ENCODE results near the gene C2orf92. TPM values are rescaled to one million over a fixed set of nuclear protein-coding genes. Genes with fewer than 3 reads are reported as not detected.

C2orf92 gene
- total RNA-seq, 1 experiment from 2014 or later = 4.8 TPM

GRCh38 chr2:97723156-97724072 lies 53.9 kb downstream of the C2orf92 start:
- no peak for DNase-seq (ENCODE audit: low spot score)
- in situ Hi-C loops (cut with HindIII; ENCODE audit: low sequenced_read_pairs) = no loop called here

GRCh38 chr2:97724073-97724410 lies 54.5 kb downstream of the C2orf92 start:
- no peak for DNase-seq (ENCODE audit: low spot score)
- in situ Hi-C loops (cut with HindIII; ENCODE audit: low sequenced_read_pairs) = no loop called here

- DNase-seq (ENCODE audit: low spot score) = no peak
- in situ Hi-C loops (cut with HindIII; ENCODE audit: low sequenced_read_pairs) = no loop called here
Observed at GRCh38 chr2:97724501-97724900, 55.0 kb downstream of the C2orf92 start.

DNA sequence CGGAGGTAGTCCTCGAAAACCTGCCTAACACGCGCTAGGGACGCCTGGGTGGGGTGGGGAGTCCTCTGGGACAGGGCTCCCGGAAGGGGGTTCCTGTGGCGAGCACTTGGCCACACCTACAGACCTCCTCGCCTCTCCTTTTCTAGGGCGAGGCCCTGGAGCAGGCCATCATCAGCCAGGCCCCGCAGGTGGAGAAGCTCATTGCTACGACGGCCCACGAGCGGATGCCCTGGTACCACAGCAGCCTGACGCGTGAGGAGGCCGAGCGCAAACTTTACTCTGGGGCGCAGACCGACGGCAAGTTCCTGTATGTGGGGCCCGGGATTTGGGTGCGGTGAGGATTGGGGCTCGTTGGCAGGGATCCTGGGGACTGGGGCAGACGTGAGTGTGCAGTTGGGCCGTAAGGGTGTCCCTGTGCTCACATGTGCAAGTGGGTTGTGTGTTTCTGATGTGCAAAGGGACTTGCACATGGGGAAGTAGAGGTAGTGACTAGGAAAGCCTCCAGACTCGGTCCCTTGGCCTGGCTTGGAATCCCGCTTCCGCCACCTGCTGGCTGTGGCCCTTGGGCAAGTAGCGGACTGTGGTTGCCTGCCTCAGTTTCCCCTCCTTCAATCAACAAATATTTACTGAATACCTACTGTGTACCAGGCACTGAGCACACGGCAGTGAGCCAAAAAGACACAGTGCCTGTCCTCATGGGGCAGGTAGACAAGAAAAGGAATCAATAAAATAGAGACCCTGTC lies 55.6 kb downstream of the C2orf92 start:
- in situ Hi-C loops (cut with HindIII; ENCODE audit: low sequenced_read_pairs) = no loop called here

GRCh38 chr2:97726261-97727064 lies 57.0 kb downstream of the C2orf92 start:
- no peak for DNase-seq (ENCODE audit: low spot score)
- in situ Hi-C loops (cut with HindIII; ENCODE audit: low sequenced_read_pairs) = no loop called here

More for the DNA sequence above, 55.6 kb downstream of the C2orf92 start:
- no peak for DNase-seq (ENCODE audit: low spot score)

GRCh38 chr2:97727296-97727695 lies 57.8 kb downstream of the C2orf92 start:
- in situ Hi-C loops (cut with HindIII; ENCODE audit: low sequenced_read_pairs) = no loop called here
- no peak for DNase-seq (ENCODE audit: low spot score)

DNA sequence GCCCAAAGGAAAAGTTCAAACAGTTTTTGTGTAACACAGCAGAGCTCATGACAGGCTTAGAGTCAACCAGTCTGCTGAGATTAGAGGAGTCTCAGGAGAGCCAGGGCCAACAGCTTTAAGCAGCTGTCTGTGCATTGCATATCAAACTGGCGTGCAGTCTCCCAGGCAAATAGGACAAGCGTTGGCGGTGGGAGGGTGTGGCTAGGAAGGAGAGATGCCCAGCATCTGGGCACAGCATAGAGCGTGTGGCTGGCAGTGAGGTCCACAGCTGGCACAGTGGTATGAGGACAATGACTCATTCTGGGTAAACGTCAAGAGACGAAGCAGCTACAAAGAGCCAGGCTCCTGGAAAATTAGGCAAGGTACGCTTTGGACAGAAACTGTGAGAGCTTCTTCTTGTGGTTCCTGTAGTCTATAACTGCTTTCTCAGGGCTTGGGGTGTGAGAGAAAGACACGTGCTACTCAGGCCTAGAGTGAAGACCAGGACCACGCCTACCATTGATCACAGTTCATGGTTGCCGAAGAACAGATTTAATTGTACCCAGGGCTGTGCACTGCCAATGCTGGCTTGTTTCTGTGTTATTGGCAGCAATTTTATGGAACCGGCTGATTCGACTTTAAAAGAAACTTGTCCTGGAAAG lies 58.7 kb downstream of the C2orf92 start:
- no peak for DNase-seq (ENCODE audit: low spot score)
- in situ Hi-C loops (cut with HindIII; ENCODE audit: low sequenced_read_pairs) = no loop called here

- no peak for DNase-seq (ENCODE audit: low spot score)
- in situ Hi-C loops (cut with HindIII; ENCODE audit: low sequenced_read_pairs) = no loop called here
Observed at GRCh38 chr2:97730245-97730644, 60.7 kb downstream of the C2orf92 start.

DNA sequence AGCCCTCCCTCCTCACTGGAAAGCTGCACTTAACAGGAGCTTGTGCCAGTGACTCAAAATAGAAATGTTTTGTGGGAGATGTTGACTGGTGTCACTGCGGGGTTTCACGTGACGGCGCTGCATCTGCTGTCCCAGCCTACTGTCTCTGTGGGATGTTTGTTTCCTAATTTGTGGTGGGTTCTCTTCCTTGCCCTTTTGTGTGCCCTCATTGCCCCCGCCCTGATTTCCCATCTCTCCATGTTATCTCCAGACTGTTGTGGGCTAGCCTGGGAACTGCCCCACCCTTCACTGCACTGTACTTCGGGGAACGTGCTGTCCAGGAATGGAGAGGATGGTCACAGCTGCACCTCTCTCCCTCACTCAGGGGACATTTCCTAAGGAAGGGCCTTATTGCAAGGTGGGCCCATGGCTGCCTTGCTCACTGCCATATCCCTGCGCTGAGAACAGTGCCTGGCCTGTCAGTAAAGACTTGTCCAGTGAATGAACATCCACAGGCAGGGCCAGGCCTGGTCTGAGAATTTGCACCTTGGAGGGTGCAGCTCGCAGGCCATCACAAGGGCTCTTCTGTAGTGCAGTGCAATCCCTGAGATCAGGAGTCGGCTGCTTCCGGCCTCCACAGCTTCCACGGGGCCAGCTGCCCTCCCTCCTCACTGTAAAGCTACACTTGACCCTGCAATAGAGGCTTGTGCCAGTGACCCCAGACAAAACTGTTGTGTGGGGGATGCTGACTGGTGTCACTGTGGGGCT lies 61.9 kb downstream of the C2orf92 start:
- DNase-seq (ENCODE audit: low spot score) = no peak
- in situ Hi-C loops (cut with HindIII; ENCODE audit: low sequenced_read_pairs) = no loop called here

DNA sequence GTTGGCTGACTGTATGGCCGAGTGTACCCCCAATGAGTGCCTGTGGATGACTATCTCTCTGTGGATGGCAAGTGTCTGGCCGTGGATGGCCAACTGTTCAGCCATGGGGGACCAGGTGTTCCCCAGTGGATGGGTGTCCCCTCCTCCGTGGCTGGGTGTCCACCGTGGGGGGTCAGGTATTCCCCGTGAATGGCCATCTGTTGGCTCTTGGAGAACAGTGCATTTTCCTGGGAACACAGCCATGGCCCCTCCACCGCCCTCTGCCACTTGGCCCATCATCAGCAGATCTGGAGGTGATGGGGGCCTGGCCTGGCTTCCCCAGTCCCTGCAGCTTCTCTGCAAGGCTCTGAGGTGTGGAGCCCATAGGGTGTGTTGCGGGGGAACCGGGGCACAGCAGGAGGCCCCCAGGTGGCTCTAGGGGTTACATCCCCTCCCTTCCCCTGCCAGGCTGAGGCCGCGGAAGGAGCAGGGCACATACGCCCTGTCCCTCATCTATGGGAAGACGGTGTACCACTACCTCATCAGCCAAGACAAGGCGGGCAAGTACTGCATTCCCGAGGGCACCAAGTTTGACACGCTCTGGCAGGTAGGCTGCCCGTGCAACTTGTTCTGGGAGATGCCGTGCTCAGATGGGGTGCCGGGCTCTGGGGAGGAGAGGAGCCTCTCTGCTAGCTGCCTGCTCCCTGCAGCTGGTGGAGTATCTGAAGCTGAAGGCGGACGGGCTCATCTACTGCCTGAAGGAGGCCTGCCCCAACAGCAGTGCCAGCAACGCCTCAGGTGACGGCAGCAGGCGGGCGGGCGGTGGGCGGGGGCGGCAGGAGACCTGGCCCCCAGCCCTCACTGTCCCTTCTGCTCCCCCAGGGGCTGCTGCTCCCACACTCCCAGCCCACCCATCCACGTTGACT lies 63.2 kb downstream of the C2orf92 start:
- DNase-seq (ENCODE audit: low spot score) = no peak
- in situ Hi-C loops (cut with HindIII; ENCODE audit: low sequenced_read_pairs) = no loop called here

GRCh38 chr2:97733341-97734035 lies 64.0 kb downstream of the C2orf92 start:
- in situ Hi-C loops (cut with HindIII; ENCODE audit: low sequenced_read_pairs) = no loop called here

DNA sequence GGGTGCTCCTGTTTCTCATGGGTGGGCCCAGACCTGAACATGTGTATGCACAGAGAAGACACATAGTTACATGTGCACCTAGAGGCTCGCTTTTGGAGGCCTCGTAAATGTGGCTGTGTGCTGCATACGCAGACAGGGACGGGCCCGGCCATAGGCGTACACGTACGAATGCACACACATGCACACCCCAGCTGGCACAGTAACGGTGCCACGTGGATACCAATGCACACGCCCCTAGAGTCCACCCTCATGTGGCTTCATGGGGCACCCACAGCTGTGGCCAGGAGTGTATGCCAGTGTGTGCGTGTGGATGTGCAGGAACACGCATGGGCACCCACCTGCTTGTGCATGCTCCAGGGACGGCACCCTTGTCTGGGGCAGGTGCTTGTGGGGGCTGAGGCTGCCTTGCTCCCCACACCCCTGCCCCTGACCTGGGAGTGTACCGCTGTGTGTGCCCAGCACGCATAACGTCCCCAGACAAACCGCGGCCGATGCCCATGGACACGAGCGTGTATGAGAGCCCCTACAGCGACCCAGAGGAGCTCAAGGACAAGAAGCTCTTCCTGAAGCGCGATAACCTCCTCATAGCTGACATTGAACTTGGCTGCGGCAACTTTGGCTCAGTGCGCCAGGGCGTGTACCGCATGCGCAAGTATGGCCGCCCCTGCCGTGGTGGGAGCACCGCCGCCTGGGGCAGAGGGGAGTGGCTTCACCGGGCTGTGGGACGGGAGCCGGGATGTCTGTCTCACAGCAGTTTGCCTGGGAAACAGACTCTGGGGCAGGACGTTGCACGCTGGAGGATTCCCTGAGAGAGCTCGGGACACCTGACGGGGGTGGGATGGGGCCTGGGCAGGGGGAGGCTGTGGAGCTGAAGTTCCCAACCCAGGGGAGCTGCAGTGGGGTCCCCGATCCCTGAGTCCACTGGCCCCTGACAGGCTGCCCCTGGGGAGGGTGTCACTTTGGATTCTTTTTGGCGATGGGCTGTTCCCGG lies 64.8 kb downstream of the C2orf92 start:
- DNase-seq (ENCODE audit: low spot score) = no peak
- in situ Hi-C loops (cut with HindIII; ENCODE audit: low sequenced_read_pairs) = no loop called here

More at GRCh38 chr2:97733341-97734035, 64.0 kb downstream of the C2orf92 start:
- no peak for DNase-seq (ENCODE audit: low spot score)

- in situ Hi-C loops (cut with HindIII; ENCODE audit: low sequenced_read_pairs) = no loop called here
- DNase-seq (ENCODE audit: low spot score) = no peak
Observed at GRCh38 chr2:97735161-97735561, 65.6 kb downstream of the C2orf92 start.

GRCh38 chr2:97736185-97736584 lies 66.7 kb downstream of the C2orf92 start:
- no peak for DNase-seq (ENCODE audit: low spot score)
- in situ Hi-C loops (cut with HindIII; ENCODE audit: low sequenced_read_pairs) = no loop called here

DNA sequence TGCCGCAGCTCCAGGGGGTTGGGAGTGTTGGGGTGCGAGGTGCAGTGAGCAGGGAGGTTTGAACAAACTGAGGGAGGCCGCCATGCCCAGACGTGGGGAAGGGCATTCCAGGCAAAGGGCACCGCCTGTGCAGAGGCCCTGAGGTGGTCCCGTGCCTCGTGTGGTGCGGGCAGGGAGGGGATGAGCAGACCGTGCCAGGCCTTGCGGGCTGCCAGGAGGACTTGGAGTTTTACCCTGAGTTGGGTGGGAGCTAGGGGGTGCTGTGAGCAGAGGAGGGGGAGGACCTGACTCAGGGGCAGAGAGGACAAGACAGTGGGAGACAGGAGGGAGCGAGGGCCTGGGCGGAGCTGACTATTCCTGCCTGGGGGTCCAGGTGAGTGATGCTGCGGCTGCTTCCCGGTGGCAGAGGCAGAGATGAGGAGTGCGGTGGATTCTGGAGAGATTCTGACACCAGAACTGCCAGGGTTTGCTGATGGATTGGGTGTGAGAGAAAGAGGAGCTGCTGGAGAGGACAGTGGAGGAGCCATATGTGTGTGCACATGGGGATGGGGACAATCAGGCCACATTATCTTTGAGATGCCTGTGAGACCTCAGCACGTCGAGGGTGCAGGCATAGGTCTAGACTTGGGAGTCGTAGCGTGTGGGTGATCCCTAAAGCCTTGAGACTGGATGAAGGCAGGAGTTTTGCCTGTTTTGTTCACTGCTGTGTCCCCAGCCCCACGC lies 67.3 kb downstream of the C2orf92 start:
- in situ Hi-C loops (cut with HindIII; ENCODE audit: low sequenced_read_pairs) = no loop called here
- DNase-seq (ENCODE audit: low spot score) = no peak
